Measurements from ENCODE around the gene CRB2.
"Not testable (repeated sequence)": the region's sequence is repeated elsewhere in the genome, so short reads cannot be mapped to it uniquely, and the experiment has no call there.

CRB2 gene

GRCh38 chr9:123327697-123328100 lies 28.3 kb upstream of the CRB2 start:
- H3K9me3 ChIP-seq (ENCODE audit: control insufficient read depth in 5 of 5, low read length in 5 of 5): no peaks in the 10 kb centered on the region
- H3K4me3 ChIP-seq (ENCODE audit: low read depth in 1 of 5, low read length in 5 of 5): no peak overlapping the region
- no peak overlapping the region for H3K27ac ChIP-seq (ENCODE audit: low read depth, low read length)
- H3K9ac ChIP-seq (ENCODE audit: low read length in 5 of 5): no peak overlapping the region
- H3K4me1 ChIP-seq (ENCODE audit: control insufficient read depth in 5 of 5, insufficient read depth in 5 of 5, low read length in 5 of 5): peaks cover 0 to 2% (median 1%) of the 10 kb centered on the region in 5 donors
- H3K27me3 ChIP-seq (ENCODE audit: control insufficient read depth in 5 of 5, insufficient read depth in 4 of 5, low read length in 5 of 5): no peaks in the 10 kb centered on the region
- H3K36me3 ChIP-seq (ENCODE audit: control insufficient read depth in 5 of 5, insufficient read depth in 5 of 5, low read length in 5 of 5): no peaks in the 10 kb centered on the region

- H3K27ac ChIP-seq (ENCODE audit: low read depth, low read length): no peak overlapping the region
- peaks cover 0 to 2% (median 1%) of the 10 kb centered on the region in 5 donors for H3K4me1 ChIP-seq (ENCODE audit: control insufficient read depth in 5 of 5, insufficient read depth in 5 of 5, low read length in 5 of 5)
- H3K9ac ChIP-seq (ENCODE audit: low read length in 5 of 5): no peak overlapping the region
- H3K36me3 ChIP-seq (ENCODE audit: control insufficient read depth in 5 of 5, insufficient read depth in 5 of 5, low read length in 5 of 5): no peaks in the 10 kb centered on the region
- no peaks in the 10 kb centered on the region for H3K27me3 ChIP-seq (ENCODE audit: control insufficient read depth in 5 of 5, insufficient read depth in 4 of 5, low read length in 5 of 5)
- no peaks in the 10 kb centered on the region for H3K9me3 ChIP-seq (ENCODE audit: control insufficient read depth in 5 of 5, low read length in 5 of 5)
- no peak overlapping the region for H3K4me3 ChIP-seq (ENCODE audit: low read depth in 1 of 5, low read length in 5 of 5)
These were observed 26.6 kb upstream of the CRB2 start for GRCh38 chr9:123329329-123329955.

- Histone ChIP-seq H3K27me3 (ENCODE audit: control insufficient read depth in 5 of 5, insufficient read depth in 4 of 5, low read length in 5 of 5) (no peaks in the 10 kb centered on the region), H3K36me3 (ENCODE audit: control insufficient read depth in 5 of 5, insufficient read depth in 5 of 5, low read length in 5 of 5) (no peaks in the 10 kb centered on the region), H3K4me3 (ENCODE audit: low read depth in 1 of 5, low read length in 5 of 5) (no peak overlapping the region), H3K9me3 (ENCODE audit: control insufficient read depth in 5 of 5, low read length in 5 of 5) (no peaks in the 10 kb centered on the region), H3K9ac (ENCODE audit: low read length in 5 of 5) (no peak overlapping the region), H3K4me1 (ENCODE audit: control insufficient read depth in 5 of 5, insufficient read depth in 5 of 5, low read length in 5 of 5) (peaks cover 0 to 10% (median 2%) of the 10 kb centered on the region in 5 donors), H3K27ac (ENCODE audit: low read depth, low read length) (no peak overlapping the region)
These were observed 24.5 kb upstream of the CRB2 start for GRCh38 chr9:123331346-123332060.

GRCh38 chr9:123333058-123333669 lies 22.8 kb upstream of the CRB2 start:
- not testable (repeated sequence) for H3K4me3 ChIP-seq (ENCODE audit: low read depth in 1 of 5, low read length in 5 of 5); H3K36me3 ChIP-seq (ENCODE audit: control insufficient read depth in 5 of 5, insufficient read depth in 5 of 5, low read length in 5 of 5); H3K9ac ChIP-seq (ENCODE audit: low read length in 5 of 5); H3K27me3 ChIP-seq (ENCODE audit: control insufficient read depth in 5 of 5, insufficient read depth in 4 of 5, low read length in 5 of 5); H3K9me3 ChIP-seq (ENCODE audit: control insufficient read depth in 5 of 5, low read length in 5 of 5); H3K27ac ChIP-seq (ENCODE audit: low read depth, low read length); H3K4me1 ChIP-seq (ENCODE audit: control insufficient read depth in 5 of 5, insufficient read depth in 5 of 5, low read length in 5 of 5)

- H3K4me3 ChIP-seq (ENCODE audit: low read depth in 1 of 5, low read length in 5 of 5): no peak overlapping the region
- no peaks in the 10 kb centered on the region for H3K36me3 ChIP-seq (ENCODE audit: control insufficient read depth in 5 of 5, insufficient read depth in 5 of 5, low read length in 5 of 5)
- no peak overlapping the region for H3K9ac ChIP-seq (ENCODE audit: low read length in 5 of 5)
- no peaks in the 10 kb centered on the region for H3K9me3 ChIP-seq (ENCODE audit: control insufficient read depth in 5 of 5, low read length in 5 of 5)
- H3K27ac ChIP-seq (ENCODE audit: low read depth, low read length): no peak overlapping the region
- peaks cover 0 to 7% (median 2%) of the 10 kb centered on the region in 5 donors for H3K27me3 ChIP-seq (ENCODE audit: control insufficient read depth in 5 of 5, insufficient read depth in 4 of 5, low read length in 5 of 5)
- H3K4me1 ChIP-seq (ENCODE audit: control insufficient read depth in 5 of 5, insufficient read depth in 5 of 5, low read length in 5 of 5): peaks cover 1 to 15% (median 8%) of the 10 kb centered on the region in 5 donors
These were observed 21.4 kb upstream of the CRB2 start for GRCh38 chr9:123334639-123335038.

- Histone ChIP-seq H3K27ac (ENCODE audit: low read depth, low read length) (no peak overlapping the region), H3K36me3 (ENCODE audit: control insufficient read depth in 5 of 5, insufficient read depth in 5 of 5, low read length in 5 of 5) (no peaks in the 10 kb centered on the region), H3K9me3 (ENCODE audit: control insufficient read depth in 5 of 5, low read length in 5 of 5) (no peaks in the 10 kb centered on the region), H3K4me3 (ENCODE audit: low read depth in 1 of 5, low read length in 5 of 5) (no peak overlapping the region), H3K4me1 (ENCODE audit: control insufficient read depth in 5 of 5, insufficient read depth in 5 of 5, low read length in 5 of 5) (peaks cover 0 to 22% (median 13%) of the 10 kb centered on the region in 5 donors), H3K27me3 (ENCODE audit: control insufficient read depth in 5 of 5, insufficient read depth in 4 of 5, low read length in 5 of 5) (peaks cover 0 to 13% (median 5%) of the 10 kb centered on the region in 5 donors), H3K9ac (ENCODE audit: low read length in 5 of 5) (no peak overlapping the region)
These were observed 20.6 kb upstream of the CRB2 start for GRCh38 chr9:123335193-123335985.

GRCh38 chr9:123335986-123336329 lies 20.0 kb upstream of the CRB2 start:
- H3K27ac ChIP-seq (ENCODE audit: low read depth, low read length): no peak overlapping the region
- no peak overlapping the region for H3K9ac ChIP-seq (ENCODE audit: low read length in 5 of 5)
- H3K27me3 ChIP-seq (ENCODE audit: control insufficient read depth in 5 of 5, insufficient read depth in 4 of 5, low read length in 5 of 5): peaks cover 0 to 13% (median 5%) of the 10 kb centered on the region in 5 donors
- no peaks in the 10 kb centered on the region for H3K9me3 ChIP-seq (ENCODE audit: control insufficient read depth in 5 of 5, low read length in 5 of 5)
- peaks cover 0 to 24% (median 13%) of the 10 kb centered on the region in 5 donors for H3K4me1 ChIP-seq (ENCODE audit: control insufficient read depth in 5 of 5, insufficient read depth in 5 of 5, low read length in 5 of 5)
- H3K36me3 ChIP-seq (ENCODE audit: control insufficient read depth in 5 of 5, insufficient read depth in 5 of 5, low read length in 5 of 5): no peaks in the 10 kb centered on the region
- no peak overlapping the region for H3K4me3 ChIP-seq (ENCODE audit: low read depth in 1 of 5, low read length in 5 of 5)

GRCh38 chr9:123336449-123336848 lies 19.5 kb upstream of the CRB2 start:
- H3K9ac ChIP-seq (ENCODE audit: low read length in 5 of 5): no peak overlapping the region
- no peak overlapping the region for H3K4me3 ChIP-seq (ENCODE audit: low read depth in 1 of 5, low read length in 5 of 5)
- peaks cover 0 to 24% (median 13%) of the 10 kb centered on the region in 5 donors for H3K4me1 ChIP-seq (ENCODE audit: control insufficient read depth in 5 of 5, insufficient read depth in 5 of 5, low read length in 5 of 5)
- H3K27me3 ChIP-seq (ENCODE audit: control insufficient read depth in 5 of 5, insufficient read depth in 4 of 5, low read length in 5 of 5): peaks cover 0 to 16% (median 7%) of the 10 kb centered on the region in 5 donors
- H3K27ac ChIP-seq (ENCODE audit: low read depth, low read length): no peak overlapping the region
- H3K9me3 ChIP-seq (ENCODE audit: control insufficient read depth in 5 of 5, low read length in 5 of 5): no peaks in the 10 kb centered on the region
- H3K36me3 ChIP-seq (ENCODE audit: control insufficient read depth in 5 of 5, insufficient read depth in 5 of 5, low read length in 5 of 5): no peaks in the 10 kb centered on the region

- H3K4me1 ChIP-seq (ENCODE audit: control insufficient read depth in 5 of 5, insufficient read depth in 5 of 5, low read length in 5 of 5): peaks cover 0 to 24% (median 13%) of the 10 kb centered on the region in 5 donors
These were observed 19.0 kb upstream of the CRB2 start for GRCh38 chr9:123336959-123337358.

More at GRCh38 chr9:123336959-123337358, 19.0 kb upstream of the CRB2 start:
- H3K36me3 ChIP-seq (ENCODE audit: control insufficient read depth in 5 of 5, insufficient read depth in 5 of 5, low read length in 5 of 5): no peaks in the 10 kb centered on the region
- H3K4me3 ChIP-seq (ENCODE audit: low read depth in 1 of 5, low read length in 5 of 5): no peak overlapping the region
- peaks cover 0 to 18% (median 9%) of the 10 kb centered on the region in 5 donors for H3K27me3 ChIP-seq (ENCODE audit: control insufficient read depth in 5 of 5, insufficient read depth in 4 of 5, low read length in 5 of 5)
- no peak overlapping the region for H3K27ac ChIP-seq (ENCODE audit: low read depth, low read length)
- H3K9ac ChIP-seq (ENCODE audit: low read length in 5 of 5): no peak overlapping the region
- H3K9me3 ChIP-seq (ENCODE audit: control insufficient read depth in 5 of 5, low read length in 5 of 5): no peaks in the 10 kb centered on the region

Data from subcutaneous abdominal adipose tissue (tissue), 5 donors.